ENCODE results near the gene SH3GL1. TPM values are rescaled to one million over a fixed set of nuclear protein-coding genes. Genes with fewer than 3 reads are reported as not detected.

The SH3GL1 gene
- total and polyA plus RNA-seq, 9 of the 15 experiments (the other 6 are each of a cell fraction or from before 2014, with no cell fraction given), result 1.7 to 75.3 (median 25.7) TPM

DNA sequence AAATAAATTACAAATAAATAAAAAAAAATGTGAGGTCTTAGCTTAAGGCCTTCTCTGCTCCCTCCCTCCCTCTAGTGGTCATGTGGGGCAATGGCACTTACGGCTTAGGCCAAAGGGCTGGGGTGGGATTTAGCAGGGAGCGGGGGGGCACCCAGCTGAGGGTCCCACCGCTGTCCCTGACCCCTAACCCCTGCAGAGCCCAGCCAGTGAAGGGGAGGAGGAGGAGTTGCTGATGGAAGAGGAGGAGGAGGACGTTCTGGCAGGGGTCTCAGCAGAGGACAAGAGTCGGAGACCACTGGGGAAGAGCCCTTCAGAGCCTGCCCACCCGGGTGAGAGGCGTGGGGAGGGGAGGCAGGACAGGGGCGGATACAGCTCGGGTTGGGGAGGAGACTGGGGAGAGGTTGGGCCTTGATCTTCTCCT, 47.6 kb downstream of the SH3GL1 start (continued):
- TF ChIP-seq, protein P1, sequence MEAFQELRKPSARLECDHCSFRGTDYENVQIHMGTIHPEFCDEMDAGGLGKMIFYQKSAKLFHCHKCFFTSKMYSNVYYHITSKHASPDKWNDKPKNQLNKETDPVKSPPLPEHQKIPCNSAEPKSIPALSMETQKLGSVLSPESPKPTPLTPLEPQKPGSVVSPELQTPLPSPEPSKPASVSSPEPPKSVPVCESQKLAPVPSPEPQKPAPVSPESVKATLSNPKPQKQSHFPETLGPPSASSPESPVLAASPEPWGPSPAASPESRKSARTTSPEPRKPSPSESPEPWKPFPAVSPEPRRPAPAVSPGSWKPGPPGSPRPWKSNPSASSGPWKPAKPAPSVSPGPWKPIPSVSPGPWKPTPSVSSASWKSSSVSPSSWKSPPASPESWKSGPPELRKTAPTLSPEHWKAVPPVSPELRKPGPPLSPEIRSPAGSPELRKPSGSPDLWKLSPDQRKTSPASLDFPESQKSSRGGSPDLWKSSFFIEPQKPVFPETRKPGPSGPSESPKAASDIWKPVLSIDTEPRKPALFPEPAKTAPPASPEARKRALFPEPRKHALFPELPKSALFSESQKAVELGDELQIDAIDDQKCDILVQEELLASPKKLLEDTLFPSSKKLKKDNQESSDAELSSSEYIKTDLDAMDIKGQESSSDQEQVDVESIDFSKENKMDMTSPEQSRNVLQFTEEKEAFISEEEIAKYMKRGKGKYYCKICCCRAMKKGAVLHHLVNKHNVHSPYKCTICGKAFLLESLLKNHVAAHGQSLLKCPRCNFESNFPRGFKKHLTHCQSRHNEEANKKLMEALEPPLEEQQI (IDR thresholded peaks at IDR 0.05), result no peak
- TF ChIP-seq ETS2 (tag; IDR thresholded peaks at IDR 0.05; ENCODE audit: borderline replicate concordance, poor library complexity, severe bottlenecking) (no peak), BACH1 (tag; IDR thresholded peaks at IDR 0.05) (no peak), TAF9B (IDR thresholded peaks at IDR 0.05; ENCODE audit: partially characterized antibody) (no peak), JUND (IDR thresholded peaks at IDR 0.05; ENCODE audit: borderline replicate concordance, low read depth, low read length) (0 out of 2 replicates have a peak, but pooled peaks have one; percentile 16), JUND (tag; IDR thresholded peaks at IDR 0.05; ENCODE audit: borderline replicate concordance, low read depth, low read length) (no peak), SMARCA4 (IDR thresholded peaks at IDR 0.05) (no peak), ZNF584 (CRISPR knock-in tag; IDR thresholded peaks at IDR 0.05; ENCODE audit: low read depth) (no peak), RAD21 (CRISPR knock-in tag; conservative IDR thresholded peaks at IDR 0.05 in 1 of 2, IDR thresholded peaks at IDR 0.05 in 1 of 2) (peak; percentile 59 to 65), DNMT1 (IDR thresholded peaks at IDR 0.05) (no peak), ZNF699 (CRISPR knock-in tag; IDR thresholded peaks at IDR 0.05; ENCODE audit: insufficient replicate concordance) (no peak), HNRNPK (IDR thresholded peaks at IDR 0.05; ENCODE audit: low read depth, low read length, poor library complexity, severe bottlenecking) (no peak), DIDO1 (tag; IDR thresholded peaks at IDR 0.05; ENCODE audit: low read depth) (no peak), CEBPG (CRISPR knock-in tag; IDR thresholded peaks at IDR 0.05) (no peak), CEBPG (tag; conservative IDR thresholded peaks at IDR 0.05 in 1 of 2, IDR thresholded peaks at IDR 0.05 in 1 of 2) (no peak), MECOM (CRISPR knock-in tag; IDR thresholded peaks at IDR 0.05) (no peak), EZH2 (IDR thresholded peaks at IDR 0.05; ENCODE audit: borderline replicate concordance, low read depth, low read length) (no peak), NR2F6 (CRISPR knock-in tag; IDR thresholded peaks at IDR 0.05) (no peak), ZBTB7A (IDR thresholded peaks at IDR 0.05; ENCODE audit: borderline replicate concordance, control insufficient read depth, low read depth, low read length) (peak; percentile 92), MYC (IDR thresholded peaks at IDR 0.05; ENCODE audit: low read depth, low read length) (no peak), MYC (CRISPR knock-in tag; IDR thresholded peaks at IDR 0.05; ENCODE audit: borderline replicate concordance, low read depth) (no peak), SMC3 (conservative IDR thresholded peaks at IDR 0.05; ENCODE audit: insufficient read depth, low read depth, low read length) (peak; percentile 68), TARDBP (IDR thresholded peaks at IDR 0.05) (no peak), ILK (tag; IDR thresholded peaks at IDR 0.05; ENCODE audit: borderline replicate concordance, low read depth) (no peak)
- TF ChIP-seq, protein P2, sequence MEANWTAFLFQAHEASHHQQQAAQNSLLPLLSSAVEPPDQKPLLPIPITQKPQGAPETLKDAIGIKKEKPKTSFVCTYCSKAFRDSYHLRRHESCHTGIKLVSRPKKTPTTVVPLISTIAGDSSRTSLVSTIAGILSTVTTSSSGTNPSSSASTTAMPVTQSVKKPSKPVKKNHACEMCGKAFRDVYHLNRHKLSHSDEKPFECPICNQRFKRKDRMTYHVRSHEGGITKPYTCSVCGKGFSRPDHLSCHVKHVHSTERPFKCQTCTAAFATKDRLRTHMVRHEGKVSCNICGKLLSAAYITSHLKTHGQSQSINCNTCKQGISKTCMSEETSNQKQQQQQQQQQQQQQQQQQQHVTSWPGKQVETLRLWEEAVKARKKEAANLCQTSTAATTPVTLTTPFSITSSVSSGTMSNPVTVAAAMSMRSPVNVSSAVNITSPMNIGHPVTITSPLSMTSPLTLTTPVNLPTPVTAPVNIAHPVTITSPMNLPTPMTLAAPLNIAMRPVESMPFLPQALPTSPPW (CRISPR knock-in tag; IDR thresholded peaks at IDR 0.05), result peak; percentile 79
- TF ChIP-seq, protein P3, sequence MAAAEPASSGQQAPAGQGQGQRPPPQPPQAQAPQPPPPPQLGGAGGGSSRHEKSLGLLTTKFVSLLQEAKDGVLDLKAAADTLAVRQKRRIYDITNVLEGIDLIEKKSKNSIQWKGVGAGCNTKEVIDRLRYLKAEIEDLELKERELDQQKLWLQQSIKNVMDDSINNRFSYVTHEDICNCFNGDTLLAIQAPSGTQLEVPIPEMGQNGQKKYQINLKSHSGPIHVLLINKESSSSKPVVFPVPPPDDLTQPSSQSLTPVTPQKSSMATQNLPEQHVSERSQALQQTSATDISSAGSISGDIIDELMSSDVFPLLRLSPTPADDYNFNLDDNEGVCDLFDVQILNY (CRISPR knock-in tag; IDR thresholded peaks at IDR 0.05), result no peak

Measured in K562 (cell line).